ENCODE data around the gene ABCA4.

GRCh38 chr1:94069919-94070285 is 51.0 kb downstream of the ABCA4 start:
- no peak for TF ChIP-seq CTCF (IDR thresholded peaks at IDR 0.05)
- no peak for TF ChIP-seq POLR2A (IDR thresholded peaks at IDR 0.05)
